Measurements from ENCODE around the gene AGTR1. TPM values are rescaled to one million over a fixed set of nuclear protein-coding genes. Genes with fewer than 3 reads are reported as not detected.

Gene AGTR1
- total RNA-seq, 1 experiment from 2014 or later = not detected

GRCh38 chr3:148708409-148708808, 10.7 kb downstream of the AGTR1 start:
- Histone ChIP-seq H3K27ac (ENCODE audit: insufficient read length, low read depth, low read length) (no peak overlapping the region), H3K4me2 (ENCODE audit: insufficient read depth, insufficient read length, low read length) (no peak overlapping the region), H2BK15ac (ENCODE audit: low read depth, low read length) (no peak overlapping the region)

More at GRCh38 chr3:148708409-148708808, 10.7 kb downstream of the AGTR1 start:
- Histone ChIP-seq H2AFZ (ENCODE audit: low read length) (no peak overlapping the region), H3K23ac (ENCODE audit: insufficient read length, low read depth, low read length) (no peak overlapping the region), H3K9ac (ENCODE audit: extremely low read depth, insufficient read length, low read length) (no peak overlapping the region), H4K91ac (ENCODE audit: insufficient read length, low read depth, low read length) (no peak overlapping the region), H3K9me3 (ENCODE audit: control insufficient read depth, low read depth, low read length) (no peaks in the 10 kb centered on the region), H2BK12ac (ENCODE audit: insufficient read length, low read depth, low read length) (no peak overlapping the region), H3K14ac (ENCODE audit: insufficient read depth, low read length) (no peak overlapping the region), H4K8ac (replicated peaks; ENCODE audit: insufficient read length, low read depth, low read length) (no peak overlapping the region), H2BK20ac (ENCODE audit: low read depth, low read length, poor library complexity, severe bottlenecking) (no peak overlapping the region), H4K5ac (ENCODE audit: insufficient read length, low read depth, low read length) (no peak overlapping the region), H3K4ac (ENCODE audit: low read depth, low read length) (no peak overlapping the region), H3K4me1 (ENCODE audit: insufficient read depth, low read length) (no peaks in the 10 kb centered on the region), H3K27me3 (ENCODE audit: insufficient read depth, low read length) (no peaks in the 10 kb centered on the region), H3K79me2 (ENCODE audit: insufficient read depth, low read length) (no peaks in the 10 kb centered on the region), H2AK5ac (ENCODE audit: insufficient read length, low read length) (no peak overlapping the region), H3K23me2 (ENCODE audit: insufficient read length, low read depth, low read length, poor library complexity, severe bottlenecking) (no peaks in the 10 kb centered on the region), H3K56ac (ENCODE audit: insufficient read length, low read depth, low read length) (no peak overlapping the region), H3T11ph (ENCODE audit: low read length) (no peak overlapping the region), H3K79me1 (ENCODE audit: insufficient read depth, low read depth, low read length, poor library complexity, severe bottlenecking) (no peaks in the 10 kb centered on the region), H3K18ac (ENCODE audit: insufficient read length, low read depth, low read length) (no peak overlapping the region), H2BK5ac (ENCODE audit: insufficient read length, low read length) (no peak overlapping the region), H4K20me1 (ENCODE audit: control insufficient read depth, insufficient read depth, insufficient read length) (no peaks in the 10 kb centered on the region), H2BK120ac (ENCODE audit: low read depth, low read length, poor library complexity, severe bottlenecking) (no peak overlapping the region)
- Mint-ChIP-seq H3K36me3 (ENCODE audit: insufficient read depth in 1 of 3, low read depth in 3 of 3) (no peaks in the 10 kb centered on the region; a peak in 1 of 7 replicates), H3K4me1 (peaks cover 9% of the 10 kb centered on the region in 2 experiments; a peak in 3 of 4 replicates), H3K27ac (no peak overlapping the region), H3K9me3 (no peaks in the 10 kb centered on the region), H3K27me3 (ENCODE audit: low read depth) (no peaks in the 10 kb centered on the region), H3K4me3 (no peak overlapping the region)
- DNase-seq = no peak
- no peak for TF ChIP-seq CTCF (conservative IDR thresholded peaks at IDR 0.05)
- WGBS (ENCODE audit: extremely low coverage, insufficient read length, low lambda C conversion rate) = no CpG with 5 or more reads among the region's 5 CpGs

Data from H9 (cell line).